Activated CD8-positive, alpha-beta T cell treated with anti-CD3 and anti-CD28 coated beads, Interleukin-2, amount 10 ng/mL, durations not matched to agents 7 days and 5 days (primary cell): ENCODE results near the gene WFDC12. TPM values are rescaled to one million over a fixed set of nuclear protein-coding genes. Genes with fewer than 3 reads are reported as not detected.

Experiments used
- ATAC-seq: fragments of 150-1000 bp; cut with Tn5 transposase; one replicate; pipeline ENCODE4 v1.10.0; 2021; ENCODE audit warnings: moderate library complexity
- CTCF ChIA-PET: fragments of 350-600 bp; sonication (Branson Sonifier 250); formaldehyde crosslinking; loops from one replicate; lab custom pipeline; 2021; ENCODE audit warnings: antibody characterized with exemption; lab: Charles Lee
- POLR2A ChIA-PET: fragments of 350-600 bp; sonication (Branson Sonifier 250); formaldehyde crosslinking; loops from one replicate; lab custom pipeline; 2021; ENCODE audit warnings: antibody characterized with exemption; lab: Charles Lee
- DNase-seq: peaks from one replicate; pipeline ENCODE4 v3.0.0-alpha.2; 2020
- H3K27ac Mint-ChIP-seq: one replicate; pipeline ENCODE4 v1.8.0; 2021; ENCODE audit warnings: mild to moderate bottlenecking, mixed read lengths
- H3K27me3 Mint-ChIP-seq: one replicate; pipeline ENCODE4 v1.8.0; 2021; ENCODE audit warnings: low read depth, mixed read lengths
- H3K36me3 Mint-ChIP-seq: one replicate; pipeline ENCODE4 v1.8.0; 2021; ENCODE audit warnings: low read depth, mixed read lengths
- H3K4me1 Mint-ChIP-seq: one replicate; pipeline ENCODE4 v1.8.0; 2021; ENCODE audit warnings: low read depth, mixed read lengths
- H3K4me3 Mint-ChIP-seq: one replicate; pipeline ENCODE4 v1.8.0; 2021; ENCODE audit warnings: mild to moderate bottlenecking, mixed read lengths
- H3K9me3 Mint-ChIP-seq: one replicate; pipeline ENCODE4 v1.8.0; 2022; ENCODE audit warnings: mixed read lengths; ENCODE audit not compliant: insufficient read depth
- total RNA-seq, 2 experiments: library from RNA; stranded (reverse); gene quantifications; one replicate each; pipeline ENCODE4 v1.2.3, GENCODE V29; 2021

WFDC12 gene
- total RNA-seq, 2 experiments from 2014 or later: not detected

- Mint-ChIP-seq H3K27ac (no peak within 1 kb of the TSS), H3K4me1 (peaks cover 17% of the 10 kb centered on the region), H3K27me3 (peaks cover 53% of the 10 kb centered on the region), H3K36me3 (peaks cover 2% of the 10 kb centered on the region), H3K9me3 (no peaks in the 10 kb centered on the region), H3K4me3 (no peak within 1 kb of the TSS)
- ATAC-seq: no peak
- CTCF ChIA-PET: interaction anchor here (0.7 to 15.3 kb wide), 7 partner anchors 9 to 336 kb away, joined by 3 to 489 read pairs (median 3); partner anchors contain the start of gene WFDC5
- POLR2A ChIA-PET: no interaction called here
- DNase-seq: no peak
Observed at GRCh38 chr20:45100563-45101245, 23.6 kb downstream of the WFDC12 start, which contains the start of gene KCNS1. Gene KCNS1 (minus strand): TSS chr20:45101127. CDS start chr20:45099236, 1,891 bp downstream.

- H3K4me1 Mint-ChIP-seq: peaks cover 17% of the 10 kb centered on the region
- no peak overlapping the region for H3K27ac Mint-ChIP-seq
- DNase-seq (no peak), ATAC-seq (peak; percentile 17)
- CTCF ChIA-PET: interaction anchor here (0.8 to 15.3 kb wide), 14 partner anchors 11 to 339 kb away, joined by 3 to 489 read pairs (median 7); partner anchors contain the start of gene WFDC5
- H3K9me3 Mint-ChIP-seq: no peaks in the 10 kb centered on the region
- peak overlapping the region; percentile 9 for H3K4me3 Mint-ChIP-seq
- H3K27me3 Mint-ChIP-seq: peaks cover 46% of the 10 kb centered on the region
- POLR2A ChIA-PET: interaction anchor here (0.6 kb wide), 2 partner anchors 53 to 209 kb away, joined by 3 to 5 read pairs; no protein-coding TSS in a partner anchor
- H3K36me3 Mint-ChIP-seq: peaks cover 2% of the 10 kb centered on the region
Observed at GRCh38 chr20:45098103-45098773, 26.0 kb downstream of the WFDC12 start.

- Mint-ChIP-seq H3K27me3 (peaks cover 44% of the 10 kb centered on the region), H3K4me1 (peaks cover 17% of the 10 kb centered on the region), H3K9me3 (no peaks in the 10 kb centered on the region), H3K27ac (no peak overlapping the region), H3K36me3 (peaks cover 2% of the 10 kb centered on the region), H3K4me3 (peak overlapping the region; percentile 53)
- peak; percentile 67 for DNase-seq
- ChIA-PET CTCF (interaction anchor here (0.8 to 15.3 kb wide), 21 partner anchors 11 to 673 kb away, joined by 3 to 489 read pairs (median 5); partner anchors contain the start of genes PABPC1L and WFDC5), POLR2A (interaction anchor here (0.6 to 1.7 kb wide), 2 partner anchors 14 to 208 kb away, joined by 3 to 4 read pairs; no protein-coding TSS in a partner anchor)
- ATAC-seq: peak; percentile 57
Observed at GRCh38 chr20:45097485-45098102, 26.7 kb downstream of the WFDC12 start.

- POLR2A ChIA-PET: interaction anchor here (1.7 kb wide), 1 partner anchor 15 kb away, joined by 4 read pairs; no protein-coding TSS in a partner anchor
- H3K27ac Mint-ChIP-seq: no peak overlapping the region
- no peaks in the 10 kb centered on the region for H3K9me3 Mint-ChIP-seq
- H3K4me1 Mint-ChIP-seq: peaks cover 17% of the 10 kb centered on the region
- DNase-seq (no peak), ATAC-seq (no peak)
- H3K27me3 Mint-ChIP-seq: peaks cover 41% of the 10 kb centered on the region
- CTCF ChIA-PET: interaction anchor here (0.5 to 15.3 kb wide), 30 partner anchors 10 to 674 kb away, joined by 3 to 489 read pairs (median 7); partner anchors contain the start of genes PABPC1L, TOMM34 and WFDC5
- no peak overlapping the region for H3K4me3 Mint-ChIP-seq
- peaks cover 2% of the 10 kb centered on the region for H3K36me3 Mint-ChIP-seq
Observed at GRCh38 chr20:45096781-45097180, 27.5 kb downstream of the WFDC12 start.

GRCh38 chr20:45095805-45096238, 28.4 kb downstream of the WFDC12 start:
- Mint-ChIP-seq H3K4me3 (no peak overlapping the region), H3K9me3 (no peaks in the 10 kb centered on the region), H3K27me3 (peaks cover 34% of the 10 kb centered on the region), H3K4me1 (peaks cover 13% of the 10 kb centered on the region), H3K27ac (no peak overlapping the region), H3K36me3 (peaks cover 6% of the 10 kb centered on the region)
- peak; percentile 52 for ATAC-seq
- CTCF ChIA-PET: interaction anchor here (0.6 to 15.3 kb wide), 46 partner anchors 9 to 768 kb away, joined by 3 to 489 read pairs (median 5); partner anchors contain the start of genes PABPC1L, TOMM34 and WFDC5
- POLR2A ChIA-PET: interaction anchor here (0.6 to 1.7 kb wide), 5 partner anchors 16 to 128 kb away, joined by 3 to 5 read pairs (median 3); no protein-coding TSS in a partner anchor
- DNase-seq: peak; percentile 75

- CTCF ChIA-PET: interaction anchor here (0.6 to 15.3 kb wide), 37 partner anchors 8 to 767 kb away, joined by 3 to 489 read pairs (median 6); partner anchors contain the start of genes PABPC1L, TOMM34 and WFDC5
- Mint-ChIP-seq H3K36me3 (peaks cover 11% of the 10 kb centered on the region), H3K4me3 (no peak overlapping the region), H3K27me3 (peaks cover 28% of the 10 kb centered on the region), H3K9me3 (no peaks in the 10 kb centered on the region), H3K27ac (no peak overlapping the region), H3K4me1 (peaks cover 13% of the 10 kb centered on the region)
- DNase-seq: no peak
- POLR2A ChIA-PET: interaction anchor here (1.0 kb wide), 2 partner anchors 51 to 105 kb away, joined by 3 to 5 read pairs; no protein-coding TSS in a partner anchor
- no peak for ATAC-seq
Observed at GRCh38 chr20:45094864-45095574, 29.2 kb downstream of the WFDC12 start.

GRCh38 chr20:45094201-45094600, 30.1 kb downstream of the WFDC12 start:
- no peak for ATAC-seq
- Mint-ChIP-seq H3K4me3 (no peak overlapping the region), H3K27ac (no peak overlapping the region), H3K4me1 (peaks cover 13% of the 10 kb centered on the region), H3K27me3 (peaks cover 20% of the 10 kb centered on the region), H3K9me3 (no peaks in the 10 kb centered on the region), H3K36me3 (peaks cover 17% of the 10 kb centered on the region)
- ChIA-PET POLR2A (interaction anchor here (1.0 kb wide), 1 partner anchor 50 kb away, joined by 4 read pairs; no protein-coding TSS in a partner anchor), CTCF (interaction anchor here (1.0 to 15.3 kb wide), 5 partner anchors 15 to 82 kb away, joined by 3 to 489 read pairs (median 64); partner anchors contain the start of gene WFDC5)
- DNase-seq: no peak

GRCh38 chr20:45092898-45093297, 31.4 kb downstream of the WFDC12 start:
- ATAC-seq (no peak), DNase-seq (no peak)
- Mint-ChIP-seq H3K27ac (no peak overlapping the region), H3K9me3 (no peaks in the 10 kb centered on the region), H3K4me3 (no peak overlapping the region), H3K27me3 (peaks cover 12% of the 10 kb centered on the region), H3K36me3 (peaks cover 22% of the 10 kb centered on the region), H3K4me1 (peaks cover 6% of the 10 kb centered on the region)
- ChIA-PET CTCF (interaction anchor here (0.6 to 15.3 kb wide), 4 partner anchors 16 to 204 kb away, joined by 3 to 489 read pairs (median 74); partner anchors contain the start of gene WFDC5), POLR2A (interaction anchor here (0.6 to 1.0 kb wide), 2 partner anchors 49 to 55 kb away, joined by 3 to 4 read pairs; no protein-coding TSS in a partner anchor)

- ChIA-PET POLR2A (no interaction called here), CTCF (interaction anchor here (15.3 kb wide), 1 partner anchor 45 kb away, joined by 489 read pairs; no protein-coding TSS in a partner anchor)
- no peaks in the 10 kb centered on the region for H3K4me1 Mint-ChIP-seq
- H3K9me3 Mint-ChIP-seq: no peaks in the 10 kb centered on the region
- peaks cover 1% of the 10 kb centered on the region for H3K27me3 Mint-ChIP-seq
- no peak overlapping the region for H3K4me3 Mint-ChIP-seq
- ATAC-seq (no peak), DNase-seq (no peak)
- H3K36me3 Mint-ChIP-seq: peaks cover 27% of the 10 kb centered on the region
- H3K27ac Mint-ChIP-seq: peak overlapping the region; percentile 29
Observed at GRCh38 chr20:45091366-45091765, 32.9 kb downstream of the WFDC12 start.

GRCh38 chr20:45090481-45090880, 33.8 kb downstream of the WFDC12 start:
- ChIA-PET CTCF (interaction anchor here (15.3 kb wide), 1 partner anchor 44 kb away, joined by 489 read pairs; no protein-coding TSS in a partner anchor), POLR2A (no interaction called here)
- Mint-ChIP-seq H3K9me3 (no peaks in the 10 kb centered on the region), H3K4me3 (no peak overlapping the region), H3K27me3 (no peaks in the 10 kb centered on the region), H3K27ac (no peak overlapping the region), H3K36me3 (peaks cover 36% of the 10 kb centered on the region), H3K4me1 (peaks cover 1% of the 10 kb centered on the region)
- ATAC-seq (no peak), DNase-seq (no peak)
